ENCODE measurements around the gene FLACC1.

FLACC1 gene

GRCh38 chr2:201250741-201251140 is 106.4 kb downstream of the FLACC1 start:
- no peak overlapping the region for H3K4me3 ChIP-seq (ENCODE audit: low read length)
- H3K79me2 ChIP-seq (ENCODE audit: low read length) = peaks cover 81% of the 10 kb centered on the region
- H3K27me3 ChIP-seq (replicated peaks; ENCODE audit: insufficient read depth, low read length) = no peaks in the 10 kb centered on the region
- DNase-seq = no peak
- no peak for TF ChIP-seq CTCF (IDR thresholded peaks at IDR 0.05; ENCODE audit: low read length)
- no peak for TF ChIP-seq EZH2 (optimal IDR thresholded peaks at IDR 0.05; ENCODE audit: low read depth, low read length)
- TF ChIP-seq EZH2phosphoT487 (IDR thresholded peaks at IDR 0.05; ENCODE audit: low read length) = no peak
- H3K4me2 ChIP-seq (ENCODE audit: low read depth, low read length) = no peak overlapping the region
- H3K9me2 ChIP-seq (replicated peaks; ENCODE audit: insufficient read depth, low read length) = no peaks in the 10 kb centered on the region
- H3K9me3 ChIP-seq (replicated peaks; ENCODE audit: insufficient read depth, low read length) = no peaks in the 10 kb centered on the region
- no peak overlapping the region for H3K9ac ChIP-seq (ENCODE audit: low read length)
- no peaks in the 10 kb centered on the region for H4K20me1 ChIP-seq (ENCODE audit: insufficient read depth, low read length)
- H3F3A ChIP-seq (ENCODE audit: insufficient read depth, low read length) = peaks cover 50% of the 10 kb centered on the region
- no peak overlapping the region for H2AFZ ChIP-seq (ENCODE audit: low read length)
- H3K27ac ChIP-seq (ENCODE audit: low read length) = no peak overlapping the region; the same call in 1 of the 2 replicates
- peaks cover 51% of the 10 kb centered on the region for H3K4me1 ChIP-seq (ENCODE audit: low read length)
- H3K36me3 ChIP-seq (replicated peaks; ENCODE audit: insufficient read depth, low read length) = no peaks in the 10 kb centered on the region

DNA sequence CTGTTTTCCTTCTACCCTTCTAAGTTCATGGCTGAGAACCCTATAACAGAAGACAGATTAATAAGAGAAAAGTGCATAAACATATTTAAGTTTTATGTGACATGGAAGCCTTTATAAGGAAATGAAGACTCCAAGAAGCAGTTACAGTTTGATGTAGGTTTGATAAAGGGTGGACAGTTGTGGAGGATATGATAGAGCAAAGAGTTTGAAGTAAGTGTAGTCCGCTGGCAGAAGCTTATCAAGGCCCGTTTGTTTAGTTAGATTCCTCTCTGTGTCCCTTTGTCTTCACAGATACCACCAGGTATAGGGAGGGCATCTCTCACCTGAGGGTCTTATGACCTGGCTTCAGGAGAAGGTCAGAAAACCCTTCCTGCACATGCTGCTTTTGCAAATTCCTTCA is 107.3 kb downstream of the FLACC1 start:
- no peak for TF ChIP-seq EZH2 (optimal IDR thresholded peaks at IDR 0.05; ENCODE audit: low read depth, low read length)
- TF ChIP-seq CTCF (IDR thresholded peaks at IDR 0.05; ENCODE audit: low read length) = no peak
- TF ChIP-seq EZH2phosphoT487 (IDR thresholded peaks at IDR 0.05; ENCODE audit: low read length) = no peak
- H3K4me2 ChIP-seq (ENCODE audit: low read depth, low read length) = no peak overlapping the region
- no peak for DNase-seq
- no peaks in the 10 kb centered on the region for H3K9me2 ChIP-seq (replicated peaks; ENCODE audit: insufficient read depth, low read length)
- H3K79me2 ChIP-seq (ENCODE audit: low read length) = peaks cover 82% of the 10 kb centered on the region
- H3K36me3 ChIP-seq (replicated peaks; ENCODE audit: insufficient read depth, low read length) = no peaks in the 10 kb centered on the region
- H4K20me1 ChIP-seq (ENCODE audit: insufficient read depth, low read length) = no peaks in the 10 kb centered on the region
- H3K4me1 ChIP-seq (ENCODE audit: low read length) = peaks cover 48% of the 10 kb centered on the region
- H3K9me3 ChIP-seq (replicated peaks; ENCODE audit: insufficient read depth, low read length) = no peaks in the 10 kb centered on the region
- peaks cover 46% of the 10 kb centered on the region for H3F3A ChIP-seq (ENCODE audit: insufficient read depth, low read length)
- H3K9ac ChIP-seq (ENCODE audit: low read length) = no peak overlapping the region
- H3K27me3 ChIP-seq (replicated peaks; ENCODE audit: insufficient read depth, low read length) = no peaks in the 10 kb centered on the region
- H3K27ac ChIP-seq (ENCODE audit: low read length) = no peak overlapping the region
- H2AFZ ChIP-seq (ENCODE audit: low read length) = no peak overlapping the region
- no peak overlapping the region for H3K4me3 ChIP-seq (ENCODE audit: low read length)

- TF ChIP-seq EZH2phosphoT487 (IDR thresholded peaks at IDR 0.05; ENCODE audit: low read length) = no peak
- TF ChIP-seq CTCF (IDR thresholded peaks at IDR 0.05; ENCODE audit: low read length) = no peak
- TF ChIP-seq EZH2 (optimal IDR thresholded peaks at IDR 0.05; ENCODE audit: low read depth, low read length) = no peak
- peaks cover 83% of the 10 kb centered on the region for H3K79me2 ChIP-seq (ENCODE audit: low read length)
- no peak overlapping the region for H2AFZ ChIP-seq (ENCODE audit: low read length)
- no peaks in the 10 kb centered on the region for H3K36me3 ChIP-seq (replicated peaks; ENCODE audit: insufficient read depth, low read length)
- 0 out of 2 replicates have a peak overlapping the region, but pooled peaks have one; percentile 8 for H3K4me2 ChIP-seq (ENCODE audit: low read depth, low read length)
- DNase-seq = no peak
- H3K27me3 ChIP-seq (replicated peaks; ENCODE audit: insufficient read depth, low read length) = no peaks in the 10 kb centered on the region
- peak overlapping the region; percentile 13; the same call in 1 of the 2 replicates for H3K27ac ChIP-seq (ENCODE audit: low read length)
- H3K9ac ChIP-seq (ENCODE audit: low read length) = no peak overlapping the region
- no peaks in the 10 kb centered on the region for H4K20me1 ChIP-seq (ENCODE audit: insufficient read depth, low read length)
- peaks cover 40% of the 10 kb centered on the region for H3F3A ChIP-seq (ENCODE audit: insufficient read depth, low read length)
- H3K9me2 ChIP-seq (replicated peaks; ENCODE audit: insufficient read depth, low read length) = no peaks in the 10 kb centered on the region
- no peak overlapping the region for H3K4me3 ChIP-seq (ENCODE audit: low read length)
- peaks cover 36% of the 10 kb centered on the region for H3K4me1 ChIP-seq (ENCODE audit: low read length)
- no peaks in the 10 kb centered on the region for H3K9me3 ChIP-seq (replicated peaks; ENCODE audit: insufficient read depth, low read length)
Measured at GRCh38 chr2:201248288-201248844, 108.8 kb downstream of the FLACC1 start.

Measured in MM.1S (cell line).